ENCODE data around the gene SLC25A23.
A peak's percentile ranks its signal among the peaks of the same experiment; 100 is the strongest.
"Not testable (repeated sequence)": the region's sequence is repeated elsewhere in the genome, so short reads cannot be mapped to it uniquely, and the experiment has no call there.

Gene SLC25A23

GRCh38 chr19:6459262-6460098 lies at the start of gene SLC25A23:
Gene SLC25A23 (minus strand): TSS chr19:6459792. CDS start chr19:6459628, 164 bp downstream.
- Mint-ChIP-seq H3K4me3 (peak within 1 kb of the TSS; percentile 89), H3K27me3 (no peaks in the 10 kb centered on the region), H3K9me3 (peaks cover 9% of the 10 kb centered on the region), H3K4me1 (peaks cover 18% of the 10 kb centered on the region), H3K36me3 (ENCODE audit: low read depth) (peaks cover 12% of the 10 kb centered on the region), H3K27ac (peak within 1 kb of the TSS; percentile 87)
- peak; percentile 26 for ATAC-seq
- peak; percentile 69 for DNase-seq

DNA sequence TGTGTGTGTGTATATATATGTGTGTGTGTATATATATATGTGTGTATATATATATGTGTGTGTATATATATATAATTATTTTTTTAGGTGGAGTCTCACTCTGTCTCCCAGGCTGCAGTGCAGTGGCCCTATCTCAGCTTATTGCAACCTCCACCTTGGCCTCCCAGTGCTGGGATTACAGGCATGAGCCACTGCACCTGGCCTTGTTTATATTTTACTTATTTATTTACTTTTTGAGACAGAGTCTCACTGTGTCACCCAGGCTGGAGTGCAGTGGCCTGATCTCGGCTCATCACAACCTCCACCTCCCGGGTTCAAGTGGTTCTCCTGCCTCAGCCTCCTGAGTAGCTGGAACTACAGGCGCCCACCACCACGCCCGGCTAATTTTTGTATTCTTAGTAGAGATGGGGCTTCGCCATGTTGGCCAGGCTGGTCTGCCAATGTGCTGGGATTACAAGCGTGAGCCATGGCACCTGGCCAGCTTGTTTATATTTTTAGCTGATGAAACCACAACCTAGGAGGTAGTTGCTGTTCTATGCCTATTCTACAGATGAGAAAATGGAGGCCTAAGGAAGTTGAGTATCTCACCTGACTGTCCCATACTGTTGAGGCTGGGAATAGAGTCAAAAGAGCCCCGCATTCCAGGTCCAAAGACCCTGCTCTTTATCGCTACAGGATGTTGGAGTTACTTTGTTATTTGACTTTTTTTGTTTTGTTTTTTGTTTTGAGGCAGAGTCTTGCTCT lies 48.6 kb upstream of the SLC25A23 start:
- not testable (repeated sequence) for H3K27ac Mint-ChIP-seq; H3K36me3 Mint-ChIP-seq (ENCODE audit: low read depth); H3K27me3 Mint-ChIP-seq

DNA sequence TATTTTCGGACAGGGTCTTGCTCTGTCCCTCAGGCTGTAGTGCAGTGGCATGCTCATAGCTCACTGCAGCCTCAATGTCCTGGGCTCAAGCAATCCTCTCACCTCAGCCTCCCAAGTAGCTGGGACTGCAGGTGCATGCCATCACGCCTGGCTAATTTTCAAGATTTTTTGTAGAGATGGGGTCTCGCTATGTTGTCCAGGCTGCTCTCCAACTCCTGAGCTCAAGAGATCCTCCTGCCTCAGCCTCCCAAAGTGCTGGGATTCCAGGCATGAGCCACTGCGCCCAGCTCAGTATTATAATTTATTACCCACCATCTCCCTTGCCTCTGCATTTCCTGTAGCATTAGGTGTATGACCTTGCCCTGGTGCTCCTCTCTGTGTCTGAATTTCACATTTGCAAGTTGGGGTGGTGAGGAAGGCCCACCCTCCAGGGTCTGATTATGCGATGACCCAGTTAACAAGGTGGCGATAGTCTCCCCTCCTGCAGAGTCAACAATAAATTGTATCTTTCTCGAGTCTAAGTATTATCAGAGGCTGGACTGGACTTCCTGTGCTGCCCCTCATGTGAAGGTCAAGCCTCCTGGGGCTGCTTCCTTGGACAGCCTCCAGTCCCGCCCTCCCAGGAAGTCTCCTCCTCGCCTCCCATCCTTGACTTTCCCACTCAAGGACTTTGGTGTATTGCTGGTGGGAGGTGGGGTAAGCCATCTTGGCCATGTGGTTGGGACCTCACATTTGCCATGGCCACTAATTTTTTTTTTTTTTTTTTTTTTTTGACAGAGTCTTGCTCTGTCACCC lies 44.0 kb upstream of the SLC25A23 start:
- Mint-ChIP-seq H3K4me3 (peak overlapping the region; percentile 43), H3K27me3 (peaks cover 10% of the 10 kb centered on the region), H3K27ac (no peak overlapping the region), H3K4me1 (peaks cover 3% of the 10 kb centered on the region), H3K9me3 (no peaks in the 10 kb centered on the region), H3K36me3 (ENCODE audit: low read depth) (no peaks in the 10 kb centered on the region)
- ATAC-seq (no peak), DNase-seq (no peak)

More for the DNA sequence above, 48.6 kb upstream of the SLC25A23 start:
- H3K4me3 Mint-ChIP-seq, H3K9me3 Mint-ChIP-seq, ATAC-seq, DNase-seq, H3K4me1 Mint-ChIP-seq: not testable (repeated sequence)

DNA sequence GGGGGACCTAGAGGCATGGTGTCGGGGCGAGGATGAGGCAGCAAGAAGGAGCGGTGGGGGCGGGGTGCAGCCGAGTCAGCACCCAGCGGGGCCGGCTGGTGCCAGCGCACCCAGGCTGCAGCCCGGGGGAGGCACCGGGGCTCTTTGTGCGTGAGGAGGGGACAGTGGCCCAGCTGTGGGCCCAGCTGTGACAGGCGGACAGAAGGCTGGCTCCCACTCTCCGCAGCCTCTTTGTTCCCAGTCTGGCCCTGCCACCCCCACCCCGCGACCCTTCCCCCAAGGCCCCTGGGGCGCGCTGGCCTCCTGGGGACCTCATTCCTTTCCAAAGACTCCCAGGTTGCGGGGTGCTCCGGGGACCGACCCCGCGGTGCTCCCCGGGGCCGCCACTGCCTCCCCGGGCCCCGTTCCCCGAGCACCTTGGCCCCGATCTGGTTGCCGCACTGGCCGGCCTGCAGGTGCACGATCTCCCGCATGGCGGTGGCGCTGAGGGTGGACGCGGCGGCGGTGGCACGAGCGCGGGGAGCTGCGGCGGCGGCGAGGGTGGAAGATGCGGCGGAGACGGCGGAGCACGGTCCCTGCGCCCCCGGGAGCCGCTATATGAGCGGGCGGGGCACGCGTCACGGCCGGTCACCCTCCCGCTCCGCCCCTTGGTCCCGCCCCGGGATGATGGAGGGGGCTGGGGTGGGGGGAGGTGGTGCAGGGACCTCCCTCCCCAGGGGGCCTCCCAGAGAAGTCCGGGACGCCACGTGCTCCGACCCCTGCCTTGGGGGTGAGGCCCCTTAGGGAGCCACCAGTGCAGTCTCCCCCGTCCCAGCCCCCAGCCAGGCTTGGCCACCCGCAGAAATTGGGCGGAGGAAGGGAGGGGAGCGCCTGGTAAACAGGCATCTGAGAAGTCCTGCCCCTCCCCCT lies 42.4 kb upstream of the SLC25A23 start, which contains the start of gene TUBB4A:
Gene TUBB4A (minus strand): TSS at position 570 of the 909 bp plus-strand sequence. CDS start 97 bp downstream, at position 473.
- Mint-ChIP-seq H3K27ac (peak within 1 kb of the TSS; percentile 49), H3K27me3 (peaks cover 10% of the 10 kb centered on the region), H3K36me3 (ENCODE audit: low read depth) (no peaks in the 10 kb centered on the region), H3K9me3 (no peaks in the 10 kb centered on the region), H3K4me1 (peaks cover 3% of the 10 kb centered on the region), H3K4me3 (peak within 1 kb of the TSS; percentile 82)
- DNase-seq (peak; percentile 64), ATAC-seq (peak; percentile 51)

- Mint-ChIP-seq H3K27me3 (peaks cover 10% of the 10 kb centered on the region), H3K4me1 (peaks cover 3% of the 10 kb centered on the region), H3K36me3 (ENCODE audit: low read depth) (no peaks in the 10 kb centered on the region), H3K27ac (peak overlapping the region; percentile 49), H3K4me3 (peak overlapping the region; percentile 82), H3K9me3 (no peaks in the 10 kb centered on the region)
- ATAC-seq, result no peak
- DNase-seq, result no peak
These were observed 41.5 kb upstream of the SLC25A23 start for GRCh38 chr19:6500837-6501739.

- no peak overlapping the region for H3K27ac Mint-ChIP-seq
- no peak for DNase-seq
- no peaks in the 10 kb centered on the region for H3K9me3 Mint-ChIP-seq
- peaks cover 10% of the 10 kb centered on the region for H3K27me3 Mint-ChIP-seq
- H3K4me1 Mint-ChIP-seq, result peaks cover 3% of the 10 kb centered on the region
- ATAC-seq, result no peak
- no peak overlapping the region for H3K4me3 Mint-ChIP-seq
- H3K36me3 Mint-ChIP-seq (ENCODE audit: low read depth), result no peaks in the 10 kb centered on the region
These were observed 39.6 kb upstream of the SLC25A23 start for GRCh38 chr19:6499052-6499790.

DNA sequence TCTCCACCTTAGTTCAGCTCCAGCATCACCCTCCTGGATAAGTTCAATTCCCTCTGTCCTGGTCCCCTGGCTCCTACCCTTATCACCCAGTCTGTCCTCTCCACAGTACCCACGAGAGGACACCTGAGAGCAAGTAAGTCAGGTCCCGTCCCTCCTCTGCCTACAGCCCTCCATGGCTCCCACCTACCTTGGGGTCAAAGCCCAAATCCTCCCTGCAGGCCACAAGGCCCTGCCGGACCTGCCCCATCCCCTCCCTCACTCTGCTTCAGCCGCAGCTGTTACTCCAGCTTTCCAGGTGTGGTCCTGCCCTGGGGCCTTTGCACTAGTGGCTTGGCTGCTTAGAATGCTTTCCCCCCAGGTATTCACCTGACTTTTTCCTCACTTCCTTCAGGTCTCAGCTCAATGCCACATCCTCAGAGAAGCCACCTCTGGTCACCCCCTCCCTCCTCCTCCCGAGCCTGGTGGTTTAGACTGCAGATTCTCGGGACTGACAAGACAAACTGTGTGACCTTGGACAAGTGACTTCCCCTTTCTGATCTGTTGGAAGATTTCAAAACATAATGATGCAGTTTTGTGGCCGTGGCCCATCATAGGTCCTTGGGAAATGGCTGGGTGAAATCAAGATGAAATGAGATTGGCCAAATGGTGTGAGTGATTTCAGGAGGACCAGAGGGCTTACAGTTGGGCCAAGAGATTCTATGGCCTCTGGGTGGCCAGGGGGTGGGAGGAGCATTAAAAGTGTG lies 38.9 kb upstream of the SLC25A23 start:
- H3K4me3 Mint-ChIP-seq, result no peak overlapping the region

DNA sequence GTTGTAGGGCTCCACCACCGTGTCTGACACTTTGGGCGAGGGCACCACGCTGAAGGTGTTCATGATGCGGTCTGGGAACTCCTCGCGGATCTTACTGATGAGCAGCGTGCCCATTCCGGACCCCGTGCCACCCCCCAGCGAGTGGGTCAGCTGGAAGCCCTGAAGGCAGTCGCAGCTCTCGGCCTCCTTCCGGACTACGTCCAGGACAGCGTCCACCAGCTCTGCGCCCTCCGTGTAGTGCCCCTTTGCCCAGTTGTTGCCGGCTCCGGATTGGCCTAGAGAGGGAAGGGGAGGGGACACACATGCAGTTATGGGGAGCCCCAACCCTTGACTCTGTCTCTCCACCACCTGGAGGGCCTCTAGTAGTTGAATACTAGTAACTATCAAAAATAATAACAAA lies 36.4 kb upstream of the SLC25A23 start:
- no peaks in the 10 kb centered on the region for H3K4me1 Mint-ChIP-seq

More for the DNA sequence above, 38.9 kb upstream of the SLC25A23 start:
- no peaks in the 10 kb centered on the region for H3K9me3 Mint-ChIP-seq
- peaks cover 10% of the 10 kb centered on the region for H3K27me3 Mint-ChIP-seq
- ATAC-seq (no peak), DNase-seq (no peak)
- H3K27ac Mint-ChIP-seq, result no peak overlapping the region
- H3K36me3 Mint-ChIP-seq (ENCODE audit: low read depth), result no peaks in the 10 kb centered on the region
- H3K4me1 Mint-ChIP-seq, result peaks cover 3% of the 10 kb centered on the region

DNA sequence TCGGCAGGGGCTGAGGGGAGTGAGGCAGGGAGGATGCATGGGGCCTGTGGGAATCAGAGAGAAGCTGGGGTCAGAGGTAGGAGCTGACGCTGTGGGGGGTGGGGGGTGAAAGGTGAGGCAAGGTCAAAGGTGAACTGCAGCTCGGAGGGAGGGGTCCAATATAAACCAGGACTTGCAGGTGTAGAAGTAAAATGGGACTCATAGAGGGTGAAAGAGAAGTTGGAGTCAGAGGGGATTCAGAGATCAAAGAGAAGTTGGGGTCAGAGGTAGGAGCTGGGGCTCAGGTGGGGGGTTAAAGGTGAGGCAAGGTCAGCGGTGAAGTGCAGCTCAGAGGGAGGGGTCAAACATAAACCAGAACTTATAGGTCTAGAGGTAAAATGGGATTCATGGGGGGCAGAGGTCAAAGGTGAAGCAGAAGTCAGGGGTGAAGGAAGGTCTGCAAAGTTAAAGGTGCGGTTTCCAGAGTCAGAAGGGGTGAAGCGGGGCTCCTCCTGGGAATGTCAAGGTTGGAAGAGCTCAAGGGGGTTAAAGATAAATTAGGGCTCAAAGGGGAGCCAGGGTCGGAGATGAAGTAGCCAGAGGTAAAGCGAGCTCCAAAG lies 34.9 kb upstream of the SLC25A23 start:
- H3K9me3 Mint-ChIP-seq, result peaks cover 11% of the 10 kb centered on the region
- no peaks in the 10 kb centered on the region for H3K36me3 Mint-ChIP-seq (ENCODE audit: low read depth)
- H3K27me3 Mint-ChIP-seq, result no peaks in the 10 kb centered on the region
- DNase-seq (no peak), ATAC-seq (no peak)
- no peak overlapping the region for H3K27ac Mint-ChIP-seq
- no peak overlapping the region for H3K4me3 Mint-ChIP-seq
- peaks cover 4% of the 10 kb centered on the region for H3K4me1 Mint-ChIP-seq

More for the DNA sequence above, 36.4 kb upstream of the SLC25A23 start:
- no peak overlapping the region for H3K4me3 Mint-ChIP-seq
- H3K9me3 Mint-ChIP-seq, result peaks cover 11% of the 10 kb centered on the region
- no peak for ATAC-seq
- H3K36me3 Mint-ChIP-seq (ENCODE audit: low read depth), result no peaks in the 10 kb centered on the region
- no peak overlapping the region for H3K27ac Mint-ChIP-seq
- DNase-seq, result no peak
- H3K27me3 Mint-ChIP-seq, result peaks cover 4% of the 10 kb centered on the region

DNA sequence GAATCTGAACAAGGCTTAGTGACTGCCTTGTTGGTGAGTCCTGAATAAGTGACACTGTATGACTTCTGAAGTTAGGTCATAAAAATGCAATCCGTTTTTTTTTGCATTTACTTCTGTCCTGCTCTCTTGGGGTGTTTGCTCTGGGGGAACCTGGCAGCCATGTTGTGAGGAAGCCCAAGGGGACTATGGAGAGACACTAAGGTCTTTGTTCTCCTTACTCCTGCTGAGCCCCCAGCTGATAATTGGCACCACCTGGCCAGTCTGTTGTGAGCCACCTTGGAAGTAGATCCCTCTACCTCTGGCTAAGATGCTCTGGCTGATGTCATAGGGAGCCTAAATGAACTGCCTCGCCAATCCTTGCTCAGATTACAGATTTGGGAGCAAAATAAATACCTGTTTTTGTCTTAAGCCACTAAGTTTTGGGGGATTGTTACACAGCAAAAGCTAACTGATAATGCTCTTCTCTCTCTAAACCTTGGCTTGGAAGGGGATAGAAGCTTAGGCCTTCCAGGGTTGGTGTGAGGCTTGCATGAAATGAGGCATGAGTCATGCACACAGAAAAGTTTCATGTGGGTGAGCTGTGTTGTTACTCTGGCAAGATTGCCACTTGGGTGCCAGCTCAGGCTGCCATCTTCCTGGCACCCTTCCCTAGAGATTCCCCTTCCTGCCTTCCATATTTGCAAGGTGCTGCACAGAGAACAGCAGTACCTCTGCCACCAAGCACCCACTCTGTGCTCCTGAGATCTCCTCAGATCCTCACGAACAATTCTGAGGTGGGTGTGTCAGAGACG lies 32.4 kb upstream of the SLC25A23 start:
- H3K4me3 Mint-ChIP-seq, result no peak overlapping the region
- DNase-seq (no peak), ATAC-seq (no peak)
- H3K27me3 Mint-ChIP-seq, result no peaks in the 10 kb centered on the region
- H3K4me1 Mint-ChIP-seq, result peaks cover 6% of the 10 kb centered on the region
- no peaks in the 10 kb centered on the region for H3K36me3 Mint-ChIP-seq (ENCODE audit: low read depth)
- no peak overlapping the region for H3K27ac Mint-ChIP-seq
- peaks cover 11% of the 10 kb centered on the region for H3K9me3 Mint-ChIP-seq

- Mint-ChIP-seq H3K36me3 (ENCODE audit: low read depth) (no peaks in the 10 kb centered on the region), H3K4me3 (peak overlapping the region; percentile 74), H3K27ac (peak overlapping the region; percentile 76), H3K27me3 (no peaks in the 10 kb centered on the region), H3K9me3 (peaks cover 11% of the 10 kb centered on the region), H3K4me1 (peaks cover 6% of the 10 kb centered on the region)
- no peak for ATAC-seq
- no peak for DNase-seq
These were observed 30.5 kb upstream of the SLC25A23 start for GRCh38 chr19:6490134-6490533.

All from activated naive CD8-positive, alpha-beta T cell treated with anti-CD3 and anti-CD28 coated beads, Interleukin-2, amount 50 U/mL, for 24 hours (primary cell).